GM18508 (cell line): ENCODE results near the gene RIC8A.
"Not testable (repeated sequence)": the region's sequence is repeated elsewhere in the genome, so short reads cannot be mapped to it uniquely, and the experiment has no call there.

ENCODE experiments used
- ATAC-seq: cut with Tn5 transposase; IDR thresholded peaks from one replicate; pipeline ENCODE4 v1.9.1; 2021; ENCODE audit warnings: moderate number of reproducible peaks; ENCODE audit not compliant: insufficient read depth, unreplicated experiment

RIC8A gene

GRCh38 chr11:207208-207862 lies at the start of gene RIC8A, which contains the start of gene BET1L:
TSS of gene RIC8A (plus strand) at chr11:207708. CDS start at chr11:208855, 1,147 bp downstream.
TSS of gene BET1L (minus strand) at chr11:207399. CDS start at chr11:207321, 78 bp downstream.
- ATAC-seq, result peak; percentile 64

GRCh38 chr11:180242-180641 lies 27.3 kb upstream of the RIC8A start:
- not testable (repeated sequence) for ATAC-seq

GRCh38 chr11:189200-189783 lies 18.2 kb upstream of the RIC8A start:
- not testable (repeated sequence) for ATAC-seq

GRCh38 chr11:189843-190311 lies 17.6 kb upstream of the RIC8A start:
- not testable (repeated sequence) for ATAC-seq

- ATAC-seq, result not testable (repeated sequence)
Measured at GRCh38 chr11:190546-190945, 17.0 kb upstream of the RIC8A start.

GRCh38 chr11:191490-192478 lies 15.7 kb upstream of the RIC8A start:
- ATAC-seq, result not testable (repeated sequence)

GRCh38 chr11:192674-193128 lies 14.8 kb upstream of the RIC8A start, which contains the start of gene SCGB1C1:
TSS of gene SCGB1C1 (plus strand) at chr11:193078. CDS start at chr11:193100, 22 bp downstream.
- not testable (repeated sequence) for ATAC-seq

- not testable (repeated sequence) for ATAC-seq
Measured at GRCh38 chr11:193481-193880, 14.0 kb upstream of the RIC8A start.

GRCh38 chr11:196786-197731 lies 10.4 kb upstream of the RIC8A start:
- no peak for ATAC-seq

GRCh38 chr11:197741-198235 lies 9.7 kb upstream of the RIC8A start:
- no peak for ATAC-seq

- no peak for ATAC-seq
Measured at GRCh38 chr11:198236-198806, 9.2 kb upstream of the RIC8A start.

GRCh38 chr11:199004-199581 lies 8.4 kb upstream of the RIC8A start:
- no peak for ATAC-seq

GRCh38 chr11:199782-200181 lies 7.7 kb upstream of the RIC8A start:
- no peak for ATAC-seq

- ATAC-seq, result no peak
Measured at GRCh38 chr11:200224-201003, 7.1 kb upstream of the RIC8A start.

GRCh38 chr11:201966-202365 lies 5.5 kb upstream of the RIC8A start:
- ATAC-seq, result no peak

GRCh38 chr11:202490-202889 lies 5.0 kb upstream of the RIC8A start:
- no peak for ATAC-seq

GRCh38 chr11:203056-203944 lies 4.2 kb upstream of the RIC8A start:
- ATAC-seq, result no peak
